ENCODE results near the gene SORL1. TPM values are rescaled to one million over a fixed set of nuclear protein-coding genes. Genes with fewer than 3 reads are reported as not detected.

The SORL1 gene
- total RNA-seq, 4 donors from 2014 or later: 7.1 to 12.6 (median 10.6) TPM

DNA sequence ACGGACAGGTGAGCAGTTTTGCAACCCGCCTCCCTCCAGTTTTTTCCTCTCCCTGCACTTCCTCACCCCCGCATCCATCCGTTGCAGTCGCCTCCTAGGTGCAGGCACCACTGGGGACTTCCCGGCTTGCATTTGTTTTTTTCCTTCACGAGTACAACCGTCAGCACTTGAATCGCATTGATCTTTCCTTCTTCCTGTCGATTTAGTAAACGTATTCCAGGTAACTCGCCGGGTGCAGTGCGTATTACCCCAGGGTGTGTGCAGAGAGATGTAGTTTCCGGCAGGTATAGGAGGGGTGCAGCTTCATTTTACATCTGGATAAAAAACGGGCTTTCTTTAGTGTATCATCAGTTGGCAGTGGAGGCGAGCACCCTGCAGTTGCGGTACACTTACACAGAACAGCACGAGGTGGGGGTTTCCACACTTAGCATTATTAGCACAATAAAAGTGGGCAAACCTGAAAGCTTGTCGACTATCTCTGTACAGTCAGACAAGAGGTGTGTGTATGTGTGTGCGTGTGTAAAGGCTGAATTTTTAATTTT, 566 bp downstream of the SORL1 start, which contains the start of gene SORL1-AS1:
SORL1-AS1 (minus strand) TSS at position 359 of the 542 bp plus-strand sequence.
- Histone ChIP-seq H3K4me3 (peak within 1 kb of the TSS; percentile 75 to 81), H3K27ac (peak within 1 kb of the TSS in 3 of 4 donors; percentile 64 to 76 (median 64)), H3K27me3 (no peaks in the 10 kb centered on the region), H3K4me1 (peaks cover 0 to 19% (median 0%) of the 10 kb centered on the region in 3 donors), H3K9me3 (no peaks in the 10 kb centered on the region), H3K36me3 (no peaks in the 10 kb centered on the region)
- no peak for TF ChIP-seq EP300 (IDR thresholded peaks at IDR 0.05)
- no peak for TF ChIP-seq POLR2AphosphoS5 (IDR thresholded peaks at IDR 0.05)
- TF ChIP-seq, protein P1, sequence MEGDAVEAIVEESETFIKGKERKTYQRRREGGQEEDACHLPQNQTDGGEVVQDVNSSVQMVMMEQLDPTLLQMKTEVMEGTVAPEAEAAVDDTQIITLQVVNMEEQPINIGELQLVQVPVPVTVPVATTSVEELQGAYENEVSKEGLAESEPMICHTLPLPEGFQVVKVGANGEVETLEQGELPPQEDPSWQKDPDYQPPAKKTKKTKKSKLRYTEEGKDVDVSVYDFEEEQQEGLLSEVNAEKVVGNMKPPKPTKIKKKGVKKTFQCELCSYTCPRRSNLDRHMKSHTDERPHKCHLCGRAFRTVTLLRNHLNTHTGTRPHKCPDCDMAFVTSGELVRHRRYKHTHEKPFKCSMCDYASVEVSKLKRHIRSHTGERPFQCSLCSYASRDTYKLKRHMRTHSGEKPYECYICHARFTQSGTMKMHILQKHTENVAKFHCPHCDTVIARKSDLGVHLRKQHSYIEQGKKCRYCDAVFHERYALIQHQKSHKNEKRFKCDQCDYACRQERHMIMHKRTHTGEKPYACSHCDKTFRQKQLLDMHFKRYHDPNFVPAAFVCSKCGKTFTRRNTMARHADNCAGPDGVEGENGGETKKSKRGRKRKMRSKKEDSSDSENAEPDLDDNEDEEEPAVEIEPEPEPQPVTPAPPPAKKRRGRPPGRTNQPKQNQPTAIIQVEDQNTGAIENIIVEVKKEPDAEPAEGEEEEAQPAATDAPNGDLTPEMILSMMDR (IDR thresholded peaks at IDR 0.05): no peak
- no peak for TF ChIP-seq POLR2A (IDR thresholded peaks at IDR 0.05)
- ATAC-seq: no peak
- 4 to 6% methylated on average over 15 to 18 of the region's 21 CpGs for WGBS, 2 donors (ENCODE audit: low coverage in 1 of 2)

DNA sequence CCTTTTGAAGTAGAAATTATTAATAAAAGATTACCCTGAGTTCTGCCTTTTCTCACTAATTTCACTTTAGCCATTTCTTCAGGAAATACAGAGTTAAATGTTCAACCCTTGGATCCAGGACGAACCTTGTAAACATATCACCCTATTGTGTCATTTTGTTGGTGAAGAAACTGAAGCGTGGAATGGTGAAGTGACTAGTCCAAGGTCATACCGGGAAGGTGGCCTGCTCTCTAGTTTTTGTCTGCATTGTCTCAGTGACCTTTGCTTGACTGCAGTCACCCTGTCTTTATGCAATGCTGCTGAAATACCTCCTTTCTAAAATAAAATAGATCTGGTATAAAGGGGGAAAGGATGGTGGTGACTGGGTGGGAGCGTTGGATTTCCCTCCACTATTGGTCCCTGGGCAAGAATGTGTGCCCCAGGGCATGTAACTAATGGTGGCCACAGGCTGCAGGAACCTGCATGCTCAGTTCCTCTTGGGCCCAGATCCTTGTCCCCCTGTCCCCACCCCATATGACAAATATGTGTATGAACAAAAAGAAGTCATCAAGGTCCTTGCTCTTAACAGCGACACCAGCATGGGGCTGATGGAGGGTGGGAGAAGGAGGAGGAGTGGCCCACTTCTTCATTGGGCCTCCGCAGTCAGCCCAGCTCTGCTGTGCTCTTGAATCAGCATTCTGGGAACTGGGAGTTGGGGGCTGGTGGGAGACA, 1.6 kb downstream of the SORL1 start:
- Histone ChIP-seq H3K27ac (no peak overlapping the region), H3K9me3 (no peaks in the 10 kb centered on the region), H3K36me3 (no peaks in the 10 kb centered on the region), H3K4me3 (no peak overlapping the region), H3K27me3 (no peaks in the 10 kb centered on the region), H3K4me1 (peaks cover 0 to 19% (median 0%) of the 10 kb centered on the region in 3 donors)
- 62 to 82% methylated on average over 3 to 6 of the region's 6 CpGs for WGBS, 2 donors (ENCODE audit: low coverage in 1 of 2)
- TF ChIP-seq, protein P1 (IDR thresholded peaks at IDR 0.05): no peak
- no peak for TF ChIP-seq POLR2AphosphoS5 (IDR thresholded peaks at IDR 0.05)
- TF ChIP-seq POLR2A (IDR thresholded peaks at IDR 0.05): no peak
- TF ChIP-seq EP300 (IDR thresholded peaks at IDR 0.05): no peak
- no peak for ATAC-seq

GRCh38 chr11:121455115-121455514, 3.0 kb downstream of the SORL1 start:
- Histone ChIP-seq H3K36me3 (no peaks in the 10 kb centered on the region), H3K4me1 (peaks cover 0 to 28% (median 0%) of the 10 kb centered on the region in 3 donors), H3K27ac (no peak overlapping the region), H3K9me3 (no peaks in the 10 kb centered on the region), H3K4me3 (no peak overlapping the region), H3K27me3 (no peaks in the 10 kb centered on the region)
- WGBS, 2 donors (ENCODE audit: low coverage in 1 of 2): 83% methylated on average over 1 of the region's 3 CpGs
- ATAC-seq: no peak
- TF ChIP-seq POLR2A (IDR thresholded peaks at IDR 0.05) (no peak), POLR2AphosphoS5 (IDR thresholded peaks at IDR 0.05) (no peak), EP300 (IDR thresholded peaks at IDR 0.05) (no peak)
- TF ChIP-seq, protein P1 (IDR thresholded peaks at IDR 0.05): no peak

DNA sequence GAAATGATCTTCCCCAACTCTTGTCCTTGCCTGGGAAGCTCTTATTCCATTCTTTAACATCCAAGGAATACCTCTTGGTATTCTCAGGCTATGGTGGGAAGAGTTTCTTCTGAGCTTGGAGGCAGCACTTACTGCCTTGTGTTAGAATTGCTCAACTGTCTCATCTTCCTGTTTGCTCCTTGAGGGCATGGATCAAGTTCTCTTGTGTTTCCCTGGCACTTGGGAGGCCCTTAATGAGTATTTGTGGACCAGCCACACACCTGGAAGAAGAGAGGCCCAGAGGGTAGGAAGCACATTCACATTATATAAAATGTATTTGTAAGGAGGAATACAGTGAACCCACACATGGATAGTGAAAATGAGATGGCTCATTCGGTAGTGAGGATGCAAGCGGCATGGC, 4.0 kb downstream of the SORL1 start:
- Histone ChIP-seq H3K27me3 (no peaks in the 10 kb centered on the region), H3K4me1 (peaks cover 0 to 27% (median 0%) of the 10 kb centered on the region in 3 donors), H3K27ac (no peak overlapping the region), H3K4me3 (no peak overlapping the region), H3K36me3 (no peaks in the 10 kb centered on the region), H3K9me3 (no peaks in the 10 kb centered on the region)
- TF ChIP-seq, protein P1 (IDR thresholded peaks at IDR 0.05): no peak
- TF ChIP-seq POLR2AphosphoS5 (IDR thresholded peaks at IDR 0.05): no peak
- TF ChIP-seq EP300 (IDR thresholded peaks at IDR 0.05): no peak
- no peak for TF ChIP-seq POLR2A (IDR thresholded peaks at IDR 0.05)
- no peak for ATAC-seq
- 94 to 95% methylated on average over 2 of the region's 2 CpGs for WGBS, 2 donors (ENCODE audit: low coverage in 1 of 2)

All from gastroesophageal sphincter (tissue), 4 donors.